GM12878 (cell line): ENCODE measurements around the gene SPAG16. TPM values are rescaled to one million over a fixed set of nuclear protein-coding genes. Genes with fewer than 3 reads are reported as not detected.

Experiments used
- ATAC-seq: fragments of 200-7000 bp; cut with Tn5 transposase; 3 replicates; pipeline ENCODE4 v1.9.1; 2020; ENCODE audit warnings: mild to moderate bottlenecking, moderate library complexity
- BruUV-seq: library from RNA; stranded (reverse); fragments of 400-500 nt; replicated peaks from 2 replicates; lab custom pipeline; 2021; lab: Mats Ljungman, UMichigan
- CTCF ChIA-PET: fragments of 300-600 bp; sonication (Branson Sonifier 250); formaldehyde crosslinking; extraction: SDS; loops from one replicate; lab custom pipeline; 2021; ENCODE audit warnings: inconsistent platforms; lab: Yijun Ruan, JAX
- POLR2A ChIA-PET: fragments of 350-600 bp; formaldehyde crosslinking; extraction: SDS; loops from one replicate; lab custom pipeline; 2021; ENCODE audit warnings: inconsistent platforms; lab: Charles Lee
- RAD21 ChIA-PET: fragments of 300-600 bp; sonication (Branson Sonifier 250); formaldehyde crosslinking; loops from one replicate; lab custom pipeline; 2023; ENCODE audit warnings: antibody characterized with exemption; ENCODE audit not compliant: unreplicated experiment; lab: Charles Lee
- SMC1A ChIA-PET: fragments of 300-600 bp; sonication (Branson Sonifier 250); formaldehyde crosslinking; loops from one replicate; lab custom pipeline; 2023; ENCODE audit not compliant: unreplicated experiment, uncharacterized antibody; lab: Charles Lee
- DNase-seq: peaks from one replicate; pipeline ENCODE4 v3.0.0-alpha.2; 2011; ENCODE audit warnings: low read depth, low spot score
- FAIRE-seq: peaks from 3 replicates; lab custom pipeline; 2011; peaks lifted over from hg19 to GRCh38; lab: Jason Lieb, UNC
- H2AFZ ChIP-seq: 2 replicates; pipeline ENCODE4 v1.6.0; 2011; ENCODE audit warnings: low read depth, low read length, control low read depth; ENCODE audit not compliant: control insufficient read depth
- H3K27ac ChIP-seq: 2 replicates; pipeline ENCODE4 v1.5.1; 2011; ENCODE audit warnings: control low read depth; ENCODE audit not compliant: control insufficient read depth, insufficient read depth
- H3K27me3 ChIP-seq, 2 experiments: replicated peaks in 1 of 2; 2 replicates each; pipeline versions ENCODE4 v1.6.0 to v1.6.1; 2011; ENCODE audit warnings: low read length in 1 of 2; ENCODE audit not compliant: control insufficient read depth in 2 of 2, insufficient read depth in 2 of 2
- H3K36me3 ChIP-seq, 2 experiments: 2 replicates each; pipeline ENCODE4 v1.5.1; 2011; ENCODE audit warnings: low read length in 1 of 2; ENCODE audit not compliant: control insufficient read depth in 2 of 2, insufficient read depth in 2 of 2
- H3K4me1 ChIP-seq: 2 replicates; pipeline ENCODE4 v1.6.1; 2011; ENCODE audit warnings: mild to moderate bottlenecking, low read length, moderate library complexity, mixed read lengths; ENCODE audit not compliant: control insufficient read depth, insufficient read depth
- H3K4me2 ChIP-seq: 2 replicates; pipeline ENCODE4 v1.6.0; 2011; ENCODE audit warnings: control low read depth; ENCODE audit not compliant: control insufficient read depth, insufficient read depth
- H3K4me3 ChIP-seq: fragments of 200-600 bp; sonication (generic); 2 replicates; pipeline ENCODE4 v1.5.1; 2016
- H3K79me2 ChIP-seq: 2 replicates; pipeline ENCODE4 v1.6.0; 2011; ENCODE audit warnings: low read length; ENCODE audit not compliant: control insufficient read depth, insufficient read depth
- H3K9ac ChIP-seq: 2 replicates; pipeline ENCODE4 v1.8.0; 2011; ENCODE audit warnings: low read length, control low read depth, mixed read lengths; ENCODE audit not compliant: control insufficient read depth, insufficient read depth
- H3K9me3 ChIP-seq: replicated peaks from 3 replicates; pipeline ENCODE4 v1.5.1; 2011; ENCODE audit warnings: mild to moderate bottlenecking, low read length; ENCODE audit not compliant: control insufficient read depth, insufficient read depth
- H4K20me1 ChIP-seq: 2 replicates; pipeline ENCODE4 v1.6.0; 2011; ENCODE audit not compliant: control insufficient read depth, insufficient read depth
- CBX5 ChIP-seq: sonication (generic); IDR thresholded peaks from 2 replicates; pipeline ENCODE4 v1.6.1; 2016; ENCODE audit warnings: low read depth, moderate library complexity, mild to moderate bottlenecking, inconsistent platforms
- CHD1 ChIP-seq: IDR thresholded peaks from 2 replicates; pipeline ENCODE4 v1.6.1; 2012; ENCODE audit warnings: low read depth, low read length, improper control_type of control experiment
- CREM ChIP-seq: IDR thresholded peaks from 2 replicates; pipeline ENCODE4 v1.6.1; 2014; ENCODE audit warnings: antibody characterized with exemption, low read depth
- DPF2 ChIP-seq: fragments of 450-650 bp; IDR thresholded peaks from 2 replicates; pipeline ENCODE4 v1.6.1; 2017; ENCODE audit warnings: mild to moderate bottlenecking
- EED ChIP-seq: sonication (generic); IDR thresholded peaks from 2 replicates; pipeline ENCODE4 v1.6.1; 2016; ENCODE audit warnings: antibody characterized with exemption, low read depth
- FOXK2 ChIP-seq: fragments of 450-650 bp; IDR thresholded peaks from 2 replicates; pipeline ENCODE4 v1.6.1; 2017; ENCODE audit warnings: mild to moderate bottlenecking, moderate library complexity
- HDGF ChIP-seq: fragments of 450-650 bp; IDR thresholded peaks from 2 replicates; pipeline ENCODE4 v1.6.1; 2016; ENCODE audit warnings: antibody characterized with exemption
- JUND ChIP-seq: IDR thresholded peaks from 2 replicates; pipeline ENCODE4 v1.6.1; 2012; ENCODE audit warnings: low read depth, mild to moderate bottlenecking, low read length, improper control_type of control experiment, moderate library complexity
- MEF2A ChIP-seq: IDR thresholded peaks from 2 replicates; pipeline ENCODE4 v1.6.1; 2011; ENCODE audit warnings: low read depth, mild to moderate bottlenecking, low read length, moderate library complexity; ENCODE audit not compliant: insufficient read depth
- MYB ChIP-seq: fragments of 150-350 bp; IDR thresholded peaks from 2 replicates; pipeline ENCODE4 v1.6.1; 2014; ENCODE audit warnings: mild to moderate bottlenecking, low read depth, low read length, borderline replicate concordance
- TCF7 ChIP-seq: IDR thresholded peaks from 2 replicates; pipeline ENCODE4 v1.6.1; 2014; ENCODE audit warnings: antibody characterized with exemption, borderline replicate concordance
- WGBS: methylation state at CpG from one replicate; pipeline ENCODE4 v1.1.6; 2016; ENCODE audit warnings: low lambda C conversion rate; ENCODE audit not compliant: insufficient replicate concordance, insufficient coverage; ENCODE audit errors: missing lambda C conversion rate; 5-methylcytosine and 5-hydroxymethylcytosine counted together
- in situ Hi-C: fragments of 300-500 bp; cut with MboI; formaldehyde crosslinking; loops from 9 replicates; pipeline ENCODE4 v1.14.3; 2018; ENCODE audit warnings: mixed read lengths
- intact Hi-C: fragments of 100-400 bp; cut with micrococcal nuclease; formaldehyde crosslinking; loops from one replicate; pipeline ENCODE4 v1.14.2; 2022; ENCODE audit not compliant: unreplicated experiment
- polyA plus RNA-seq, 11 experiments: library from polyadenylated mRNA; depleted of rRNA in 4 of 11; unstranded in 6 of 11; stranded (reverse) in 5 of 11; fragments of >200 nt; fragmentation: Nextera tagmentation in 4 of 11; fragmentation: Illumina TruSeq in 1 of 11; extraction: Ambion mirVana in 4 of 11; extraction: Trizol in 1 of 11; gene quantifications; 1 replicate in 1 of 11; 2 replicates in 10 of 11; pipeline versions ENCODE4 v1.2.1 to v1.2.3, GENCODE V29; 2011 to 2016; ENCODE audit warnings: inconsistent platforms in 2 of 11, missing spikeins in 2 of 11, low read depth in 1 of 11
- total RNA-seq, 4 experiments: library from RNA; depleted of rRNA in 3 of 4; stranded (reverse); fragments of >200 nt in 3 of 4; fragmentation: Illumina TruSeq in 1 of 4; extraction: Trizol in 1 of 4; gene quantifications; 2 replicates each; pipeline versions ENCODE4 v1.2.1 to v1.2.3, GENCODE V29; 2013 to 2021
- TF ChIP-seq, protein P1 (sequence below): IDR thresholded peaks from 2 replicates; pipeline ENCODE4 v1.6.1; 2011; ENCODE audit warnings: borderline replicate concordance, low read depth, mild to moderate bottlenecking, moderate library complexity, low read length; ENCODE audit not compliant: insufficient read depth, poor library complexity, severe bottlenecking

SPAG16 gene
- total and polyA plus RNA-seq, 10 of the 15 experiments (the other 5 are each of a cell fraction or from before 2014, with no cell fraction given): 6.0 to 25.0 (median 15.2) TPM

DNA sequence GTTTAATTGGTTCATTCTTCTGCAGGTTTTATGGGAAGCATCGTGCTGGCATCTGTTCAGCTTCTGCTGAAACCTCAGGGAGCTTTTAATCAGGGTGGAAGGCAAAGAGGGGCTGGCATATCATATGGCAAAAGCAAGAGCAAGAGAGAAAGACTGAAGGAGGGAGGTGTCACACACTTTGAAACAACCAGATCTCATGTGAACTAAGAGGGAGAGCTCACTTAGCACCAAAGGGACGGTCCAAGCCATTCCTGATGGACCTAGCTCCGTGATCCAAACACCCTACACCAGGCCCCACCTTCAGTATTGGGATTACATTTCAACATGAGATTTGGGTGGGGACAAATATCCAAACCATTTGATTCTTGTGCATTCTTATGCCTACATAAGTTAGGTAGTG lies 563.1 kb downstream of the SPAG16 start:
- FAIRE-seq (no peak), ATAC-seq (no peak), DNase-seq (no peak)
- no peaks in the 10 kb centered on the region for H3K36me3 ChIP-seq
- no peaks in the 10 kb centered on the region for H3K4me1 ChIP-seq
- H3K79me2 ChIP-seq: no peaks in the 10 kb centered on the region
- no peak overlapping the region for H3K9ac ChIP-seq
- ChIA-PET SMC1A (no interaction called here), POLR2A (interaction anchor here (0.6 kb wide), 1 partner anchor 84 kb away, joined by 3 read pairs; no protein-coding TSS in a partner anchor), RAD21 (no interaction called here), CTCF (interaction anchor here (0.8 to 1.2 kb wide), 2 partner anchors 13 to 1630 kb away, joined by 3 read pairs; no protein-coding TSS in a partner anchor)
- in situ Hi-C loops (no loop called here), intact Hi-C loops (no loop called here)
- H3K27me3 ChIP-seq: no peaks in the 10 kb centered on the region; a peak in 1 of 4 replicates
- BruUV-seq: no TSS peak
- H4K20me1 ChIP-seq: no peaks in the 10 kb centered on the region
- H3K27ac ChIP-seq: no peak overlapping the region
- H3K9me3 ChIP-seq: no peaks in the 10 kb centered on the region
- H3K4me3 ChIP-seq: no peak overlapping the region
- WGBS: 37% methylated on average over 3 of the region's 3 CpGs
- TF ChIP-seq CHD1 (no peak), MEF2A (no peak), CBX5 (no peak), DPF2 (no peak), JUND (no peak)
- no peak overlapping the region for H2AFZ ChIP-seq
- no peak overlapping the region for H3K4me2 ChIP-seq

- no peak for TF ChIP-seq MYB
- TF ChIP-seq TCF7: no peak
- TF ChIP-seq, protein P1, sequence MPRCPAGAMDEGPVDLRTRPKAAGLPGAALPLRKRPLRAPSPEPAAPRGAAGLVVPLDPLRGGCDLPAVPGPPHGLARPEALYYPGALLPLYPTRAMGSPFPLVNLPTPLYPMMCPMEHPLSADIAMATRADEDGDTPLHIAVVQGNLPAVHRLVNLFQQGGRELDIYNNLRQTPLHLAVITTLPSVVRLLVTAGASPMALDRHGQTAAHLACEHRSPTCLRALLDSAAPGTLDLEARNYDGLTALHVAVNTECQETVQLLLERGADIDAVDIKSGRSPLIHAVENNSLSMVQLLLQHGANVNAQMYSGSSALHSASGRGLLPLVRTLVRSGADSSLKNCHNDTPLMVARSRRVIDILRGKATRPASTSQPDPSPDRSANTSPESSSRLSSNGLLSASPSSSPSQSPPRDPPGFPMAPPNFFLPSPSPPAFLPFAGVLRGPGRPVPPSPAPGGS: no peak
- TF ChIP-seq CREM: no peak
- TF ChIP-seq EED: no peak
- no peak for TF ChIP-seq HDGF
- TF ChIP-seq FOXK2: no peak
- FAIRE-seq (no peak), DNase-seq (no peak), ATAC-seq (no peak)
- H3K9ac ChIP-seq: no peak overlapping the region
- no peaks in the 10 kb centered on the region for H3K36me3 ChIP-seq
- H3K27me3 ChIP-seq: no peaks in the 10 kb centered on the region; a peak in 1 of 4 replicates
- SMC1A ChIA-PET: interaction anchor here (1.1 kb wide), 1 partner anchor 22 kb away, joined by 3 read pairs; no protein-coding TSS in a partner anchor
- no peak overlapping the region for H2AFZ ChIP-seq
- H3K9me3 ChIP-seq: no peaks in the 10 kb centered on the region
- RAD21 ChIA-PET: no interaction called here
- H3K4me1 ChIP-seq: no peaks in the 10 kb centered on the region
- no peaks in the 10 kb centered on the region for H3K79me2 ChIP-seq
- no peak overlapping the region for H3K27ac ChIP-seq
- no peaks in the 10 kb centered on the region for H4K20me1 ChIP-seq
- no TSS peak for BruUV-seq
- POLR2A ChIA-PET: no interaction called here
- intact Hi-C loops: no loop called here
- in situ Hi-C loops: no loop called here
- H3K4me2 ChIP-seq: no peak overlapping the region
- 21% methylated on average over 4 of the region's 4 CpGs for WGBS
- no peak overlapping the region for H3K4me3 ChIP-seq
- CTCF ChIA-PET: no interaction called here
Measured at GRCh38 chr2:213848631-213849030, 564.4 kb downstream of the SPAG16 start.
